ENCODE data around the gene OR1F1. TPM values are rescaled to one million over a fixed set of nuclear protein-coding genes. Genes with fewer than 3 reads are reported as not detected.
"Not testable (repeated sequence)": the region's sequence is repeated elsewhere in the genome, so short reads cannot be mapped to it uniquely, and the experiment has no call there.

The OR1F1 gene
- total RNA-seq, 1 experiment from 2014 or later: not detected

GRCh38 chr16:3164121-3164991 lies 23.6 kb upstream of the OR1F1 start:
- intact Hi-C loops (cut with micrococcal nuclease; ENCODE audit: unreplicated experiment): no loop called here
- no peak overlapping the region for H3K4me3 ChIP-seq (ENCODE audit: low read depth, low read length, poor library complexity, severe bottlenecking)
- no TSS peak for BruUV-seq (replicated peaks)
- H3K36me3 ChIP-seq (ENCODE audit: insufficient read depth, low read length, poor library complexity, severe bottlenecking): no peaks in the 10 kb centered on the region
- H3K4me1 ChIP-seq (ENCODE audit: insufficient read depth, low read length, poor library complexity, severe bottlenecking): no peaks in the 10 kb centered on the region
- peaks cover 5% of the 10 kb centered on the region for H3K27me3 ChIP-seq (replicated peaks; ENCODE audit: insufficient read depth, low read depth, low read length, poor library complexity)
- TF ChIP-seq EZH2 (IDR thresholded peaks at IDR 0.05; ENCODE audit: borderline replicate concordance, low read depth, low read length, poor library complexity, severe bottlenecking) (no peak), CTCF (conservative IDR thresholded peaks at IDR 0.05; ENCODE audit: low read depth, low read length) (no peak)
- H3K9me3 ChIP-seq (ENCODE audit: low read depth, low read length, poor library complexity, severe bottlenecking): no peaks in the 10 kb centered on the region
- ChIA-PET CTCF (no interaction called here), POLR2A (ENCODE audit: low non-redundant PET) (no interaction called here)
- DNase-seq (ENCODE audit: low spot score): no peak
- H3K27ac ChIP-seq (ENCODE audit: low read depth, low read length, poor library complexity, severe bottlenecking): no peak overlapping the region

- no peak overlapping the region for H3K4me3 ChIP-seq (ENCODE audit: low read depth, low read length, poor library complexity, severe bottlenecking)
- H3K9me3 ChIP-seq (ENCODE audit: low read depth, low read length, poor library complexity, severe bottlenecking): no peaks in the 10 kb centered on the region
- no TSS peak for BruUV-seq (replicated peaks)
- CTCF ChIA-PET: no interaction called here
- no peak for DNase-seq (ENCODE audit: low spot score)
- POLR2A ChIA-PET (ENCODE audit: low non-redundant PET): no interaction called here
- TF ChIP-seq EZH2 (IDR thresholded peaks at IDR 0.05; ENCODE audit: borderline replicate concordance, low read depth, low read length, poor library complexity, severe bottlenecking) (no peak), CTCF (conservative IDR thresholded peaks at IDR 0.05; ENCODE audit: low read depth, low read length) (no peak)
- intact Hi-C loops (cut with micrococcal nuclease; ENCODE audit: unreplicated experiment): no loop called here
- H3K27ac ChIP-seq (ENCODE audit: low read depth, low read length, poor library complexity, severe bottlenecking): no peak overlapping the region
- H3K27me3 ChIP-seq (replicated peaks; ENCODE audit: insufficient read depth, low read depth, low read length, poor library complexity): peaks cover 14% of the 10 kb centered on the region
- no peaks in the 10 kb centered on the region for H3K36me3 ChIP-seq (ENCODE audit: insufficient read depth, low read length, poor library complexity, severe bottlenecking)
- no peaks in the 10 kb centered on the region for H3K4me1 ChIP-seq (ENCODE audit: insufficient read depth, low read length, poor library complexity, severe bottlenecking)
Observed at GRCh38 chr16:3165111-3165822, 22.7 kb upstream of the OR1F1 start.

GRCh38 chr16:3166505-3166886 lies 21.5 kb upstream of the OR1F1 start:
- H3K4me1 ChIP-seq (ENCODE audit: insufficient read depth, low read length, poor library complexity, severe bottlenecking): peaks cover 4% of the 10 kb centered on the region
- POLR2A ChIA-PET (ENCODE audit: low non-redundant PET): no interaction called here
- peaks cover 26% of the 10 kb centered on the region for H3K27me3 ChIP-seq (replicated peaks; ENCODE audit: insufficient read depth, low read depth, low read length, poor library complexity)
- intact Hi-C loops (cut with micrococcal nuclease; ENCODE audit: unreplicated experiment): no loop called here
- no TSS peak for BruUV-seq (replicated peaks)
- H3K36me3 ChIP-seq (ENCODE audit: insufficient read depth, low read length, poor library complexity, severe bottlenecking): no peaks in the 10 kb centered on the region
- CTCF ChIA-PET: interaction anchor here (0.6 kb wide), 2 partner anchors 37 to 82 kb away, joined by 3 read pairs; no protein-coding TSS in a partner anchor
- no peaks in the 10 kb centered on the region for H3K9me3 ChIP-seq (ENCODE audit: low read depth, low read length, poor library complexity, severe bottlenecking)
- no peak overlapping the region for H3K4me3 ChIP-seq (ENCODE audit: low read depth, low read length, poor library complexity, severe bottlenecking)
- TF ChIP-seq EZH2 (IDR thresholded peaks at IDR 0.05; ENCODE audit: borderline replicate concordance, low read depth, low read length, poor library complexity, severe bottlenecking) (no peak), CTCF (conservative IDR thresholded peaks at IDR 0.05; ENCODE audit: low read depth, low read length) (no peak)
- H3K27ac ChIP-seq (ENCODE audit: low read depth, low read length, poor library complexity, severe bottlenecking): no peak overlapping the region
- no peak for DNase-seq (ENCODE audit: low spot score)

- H3K4me3 ChIP-seq (ENCODE audit: low read depth, low read length, poor library complexity, severe bottlenecking); H3K9me3 ChIP-seq (ENCODE audit: low read depth, low read length, poor library complexity, severe bottlenecking); POLR2A ChIA-PET (ENCODE audit: low non-redundant PET); DNase-seq (ENCODE audit: low spot score); H3K36me3 ChIP-seq (ENCODE audit: insufficient read depth, low read length, poor library complexity, severe bottlenecking); intact Hi-C loops (cut with micrococcal nuclease; ENCODE audit: unreplicated experiment); H3K27ac ChIP-seq (ENCODE audit: low read depth, low read length, poor library complexity, severe bottlenecking); BruUV-seq (replicated peaks); H3K4me1 ChIP-seq (ENCODE audit: insufficient read depth, low read length, poor library complexity, severe bottlenecking): not testable (repeated sequence)
- peaks cover 28% of the 10 kb centered on the region for H3K27me3 ChIP-seq (replicated peaks; ENCODE audit: insufficient read depth, low read depth, low read length, poor library complexity)
- CTCF ChIA-PET: interaction anchor here (0.6 kb wide), 1 partner anchor 46 kb away, joined by 3 read pairs; no protein-coding TSS in a partner anchor
Observed at GRCh38 chr16:3168729-3169128, 19.3 kb upstream of the OR1F1 start.

All from A673 (cell line).